Mononuclear cell (primary cell): ENCODE measurements around the gene MCTP1. TPM values are rescaled to one million over a fixed set of nuclear protein-coding genes. Genes with fewer than 3 reads are reported as not detected.

Source experiments
- H3K27me3 ChIP-seq: 2 replicates; pipeline ENCODE4 v1.6.0; 2011; ENCODE audit warnings: low read length, control low read depth; ENCODE audit not compliant: insufficient read depth
- H3K4me1 ChIP-seq: 2 replicates; pipeline ENCODE4 v1.5.1; 2011; ENCODE audit warnings: mild to moderate bottlenecking, low read length, control low read depth; ENCODE audit not compliant: insufficient read depth
- H3K4me3 ChIP-seq: 2 replicates; pipeline ENCODE4 v1.5.1; 2011; ENCODE audit warnings: mild to moderate bottlenecking, low read length, moderate library complexity
- H3K9me3 ChIP-seq: 2 replicates; pipeline ENCODE4 v1.5.1; 2011; ENCODE audit warnings: low read depth, mild to moderate bottlenecking, control low read depth, low read length
- total RNA-seq: library from RNA; depleted of rRNA; stranded (reverse); fragments of >200 nt; gene quantifications from one replicate; pipeline ENCODE4 v1.2.3, GENCODE V29; 2012

Gene MCTP1
- total RNA-seq, 1 donor = 33.6 TPM

DNA sequence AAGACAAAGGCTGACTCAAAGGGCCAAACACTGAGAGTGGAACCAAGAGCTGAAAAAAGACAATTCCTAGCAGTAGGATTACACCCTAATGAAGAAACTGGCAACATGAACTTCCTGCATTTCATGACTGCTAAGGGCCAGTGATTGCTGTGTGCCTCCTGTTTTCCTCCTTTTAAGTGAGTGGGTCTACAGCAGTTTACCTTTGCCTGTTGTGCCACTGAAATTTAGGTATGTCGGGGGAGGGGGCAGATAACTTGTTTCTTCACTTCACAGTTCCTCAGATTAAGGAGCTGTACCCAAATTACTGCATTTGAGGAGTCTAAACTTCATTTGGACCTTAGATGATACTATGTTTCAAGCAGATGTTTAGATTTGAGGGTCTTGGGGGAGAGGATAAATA is 191.7 kb downstream of the MCTP1 start:
- H3K9me3 ChIP-seq = no peaks in the 10 kb centered on the region
- no peaks in the 10 kb centered on the region for H3K4me1 ChIP-seq
- H3K27me3 ChIP-seq = no peaks in the 10 kb centered on the region
- no peak overlapping the region for H3K4me3 ChIP-seq

DNA sequence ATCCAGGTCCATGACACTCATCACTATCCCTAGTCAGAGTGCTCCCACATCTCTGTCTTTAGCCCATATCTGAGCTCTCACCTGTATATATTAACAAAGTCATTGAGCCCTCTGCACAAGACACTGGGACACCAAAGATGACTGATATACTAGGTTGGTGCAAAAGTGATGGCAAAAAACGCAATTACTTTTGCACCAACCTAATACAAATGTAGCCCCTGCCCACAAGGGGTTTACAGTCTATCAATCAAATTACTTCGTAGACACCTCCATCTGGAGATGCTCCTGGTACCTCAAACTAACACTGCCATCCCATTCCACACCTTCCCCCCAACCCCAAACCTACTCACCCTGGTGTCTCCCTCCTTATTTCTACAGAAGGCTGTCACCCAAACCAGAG is 194.1 kb downstream of the MCTP1 start:
- Histone ChIP-seq H3K9me3 (no peaks in the 10 kb centered on the region), H3K4me1 (peaks cover 13% of the 10 kb centered on the region), H3K27me3 (no peaks in the 10 kb centered on the region), H3K4me3 (no peak overlapping the region)

DNA sequence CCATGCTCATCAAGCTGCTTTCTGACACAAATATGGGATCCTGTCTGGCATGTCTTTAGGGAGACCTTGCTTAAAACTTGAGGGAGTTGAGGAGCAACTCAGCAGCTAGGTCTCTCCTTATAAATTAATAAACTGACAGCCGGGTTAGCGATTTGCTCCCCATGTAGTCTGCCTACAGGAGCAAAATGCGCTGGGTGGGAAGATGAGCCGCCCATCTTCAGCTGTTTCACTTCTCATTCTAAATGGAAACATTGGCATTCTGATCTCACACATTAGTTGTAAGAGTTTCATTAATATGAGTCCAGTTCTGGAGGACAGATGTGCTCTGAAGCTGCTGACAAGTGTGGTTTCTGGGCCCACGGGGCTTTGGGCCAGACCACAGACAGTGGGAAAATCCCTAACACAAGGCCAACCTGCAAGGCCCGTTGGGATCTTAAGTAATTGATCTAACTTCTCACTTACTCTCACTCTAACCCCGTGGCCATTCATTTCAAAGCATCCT is 197.0 kb downstream of the MCTP1 start:
- Histone ChIP-seq H3K4me1 (peaks cover 13% of the 10 kb centered on the region), H3K4me3 (no peak overlapping the region), H3K27me3 (no peaks in the 10 kb centered on the region), H3K9me3 (no peaks in the 10 kb centered on the region)

DNA sequence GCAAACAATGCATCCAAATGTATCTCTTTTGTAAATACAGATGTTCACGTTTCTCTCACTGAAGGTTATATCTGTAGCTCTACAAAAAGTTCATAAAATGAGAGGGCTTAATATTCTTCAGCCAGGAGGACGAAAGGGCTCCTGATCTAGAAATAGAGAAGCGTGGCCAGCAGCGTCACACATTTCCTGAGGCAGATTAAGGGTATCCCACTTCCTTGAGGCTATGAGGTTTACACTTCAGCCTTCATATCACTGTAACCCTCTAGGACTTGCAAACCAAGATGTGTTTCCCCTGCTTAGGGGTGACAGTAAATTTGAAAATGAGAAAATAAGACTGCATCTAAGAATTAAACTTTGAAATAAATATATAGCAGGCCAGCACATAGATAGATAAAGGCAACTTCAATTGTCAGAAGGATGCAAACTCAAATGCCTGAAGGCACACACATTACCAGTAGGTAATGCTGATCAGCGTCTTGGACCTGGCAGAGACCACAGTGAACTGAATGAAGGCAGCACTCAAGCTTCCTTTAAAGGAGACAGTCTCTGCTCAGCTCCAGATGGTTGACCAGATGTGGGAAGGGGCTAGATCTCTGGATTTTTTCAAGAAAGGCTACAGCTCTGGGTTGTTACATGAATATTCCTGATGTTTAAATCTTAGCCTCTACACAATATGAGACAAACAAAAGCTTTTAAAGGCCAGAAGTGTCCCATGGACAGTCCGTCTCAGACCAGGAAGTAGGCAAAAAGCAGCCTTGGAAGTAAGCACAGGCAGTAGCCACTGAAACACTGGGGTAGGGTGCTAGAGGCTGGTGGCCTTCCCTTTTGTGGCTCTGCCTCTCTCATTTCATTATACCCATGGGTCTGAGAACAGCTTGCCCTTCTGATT is 197.7 kb downstream of the MCTP1 start:
- H3K4me3 ChIP-seq = no peak overlapping the region
- no peaks in the 10 kb centered on the region for H3K27me3 ChIP-seq
- peaks cover 13% of the 10 kb centered on the region for H3K4me1 ChIP-seq
- H3K9me3 ChIP-seq = no peaks in the 10 kb centered on the region

DNA sequence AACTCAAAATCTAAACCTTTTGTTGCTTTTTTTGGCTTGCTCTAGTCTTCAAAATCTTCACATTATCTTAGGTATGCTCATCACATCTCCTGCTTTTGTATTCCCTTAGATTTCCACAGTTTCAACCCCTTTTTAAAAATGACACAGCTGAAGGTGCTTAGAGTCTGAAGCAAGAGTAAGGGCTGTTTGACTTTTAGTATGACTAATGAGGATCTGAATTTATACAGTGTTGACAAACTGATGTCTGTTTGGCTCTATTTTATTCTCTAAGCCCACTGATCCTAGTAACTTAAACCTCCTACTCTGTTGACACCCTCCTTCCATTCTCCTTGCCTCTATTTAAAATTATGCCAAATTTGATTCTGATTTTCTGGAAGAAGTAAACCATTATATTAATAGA is 200.1 kb downstream of the MCTP1 start:
- no peaks in the 10 kb centered on the region for H3K27me3 ChIP-seq
- peaks cover 23% of the 10 kb centered on the region for H3K4me1 ChIP-seq
- no peak overlapping the region for H3K4me3 ChIP-seq
- H3K9me3 ChIP-seq = no peaks in the 10 kb centered on the region

DNA sequence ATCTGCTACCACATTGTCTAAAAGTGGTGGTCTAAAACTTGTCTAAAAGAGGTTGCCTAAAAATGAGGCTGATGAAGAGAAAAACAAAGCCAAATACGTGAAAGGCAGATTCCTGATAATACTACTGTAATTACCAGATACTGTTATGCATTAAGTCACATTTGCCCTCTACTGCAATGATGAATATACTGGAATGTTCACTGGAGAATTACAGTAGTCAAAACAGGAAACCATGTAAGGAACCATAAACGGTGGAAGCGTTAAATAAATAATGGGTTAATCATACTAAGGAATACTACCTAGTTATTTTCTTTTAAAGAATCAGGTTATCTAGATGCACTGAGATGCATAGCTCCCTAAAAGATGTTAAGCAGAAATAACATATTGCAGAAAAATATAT is 201.3 kb downstream of the MCTP1 start:
- H3K4me1 ChIP-seq = peaks cover 29% of the 10 kb centered on the region
- H3K9me3 ChIP-seq = no peaks in the 10 kb centered on the region
- H3K4me3 ChIP-seq = no peak overlapping the region
- H3K27me3 ChIP-seq = no peaks in the 10 kb centered on the region

DNA sequence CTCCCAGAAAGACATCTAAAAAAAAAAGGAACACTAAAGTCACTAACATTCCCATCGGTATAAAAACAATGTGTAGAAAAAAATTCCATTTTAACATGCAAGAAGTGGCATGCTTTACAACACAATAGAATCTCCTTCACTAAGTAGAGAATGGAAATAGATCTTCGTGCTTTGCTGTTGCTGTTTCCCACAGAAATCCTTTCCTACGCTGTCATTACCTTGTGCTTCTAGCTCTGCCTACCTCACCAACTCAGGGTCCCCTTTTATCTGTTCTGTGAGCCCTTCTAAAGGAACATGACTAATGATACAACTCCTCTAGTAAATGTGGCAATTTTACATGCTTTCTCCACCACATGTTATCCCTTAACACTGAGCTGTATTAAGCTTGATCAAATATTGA is 202.9 kb downstream of the MCTP1 start:
- Histone ChIP-seq H3K4me1 (peaks cover 24% of the 10 kb centered on the region), H3K4me3 (no peak overlapping the region), H3K9me3 (no peaks in the 10 kb centered on the region), H3K27me3 (no peaks in the 10 kb centered on the region)

DNA sequence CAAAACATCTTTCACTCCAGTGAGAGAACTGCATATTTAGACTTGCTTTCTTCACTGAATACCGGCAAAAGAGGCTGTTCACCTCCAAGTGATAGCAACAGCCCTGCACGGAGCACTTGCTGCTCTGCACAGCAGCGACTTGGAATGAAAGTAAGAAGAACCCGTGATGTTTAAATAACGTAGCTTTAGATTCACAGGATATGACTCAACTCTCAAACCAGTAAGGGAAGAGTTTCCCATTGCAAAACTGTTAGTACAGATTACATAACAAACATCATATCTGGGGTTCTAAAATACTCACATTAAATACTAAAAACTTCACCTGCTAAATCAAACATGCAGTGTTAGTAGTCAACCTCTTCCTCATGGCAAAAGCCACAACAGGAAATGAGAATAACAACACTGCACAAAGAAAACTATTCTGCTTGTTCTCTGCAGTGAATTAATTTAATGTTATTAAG is 203.4 kb downstream of the MCTP1 start:
- Histone ChIP-seq H3K27me3 (no peaks in the 10 kb centered on the region), H3K4me1 (peaks cover 25% of the 10 kb centered on the region), H3K4me3 (peak overlapping the region; percentile 58), H3K9me3 (no peaks in the 10 kb centered on the region)

DNA sequence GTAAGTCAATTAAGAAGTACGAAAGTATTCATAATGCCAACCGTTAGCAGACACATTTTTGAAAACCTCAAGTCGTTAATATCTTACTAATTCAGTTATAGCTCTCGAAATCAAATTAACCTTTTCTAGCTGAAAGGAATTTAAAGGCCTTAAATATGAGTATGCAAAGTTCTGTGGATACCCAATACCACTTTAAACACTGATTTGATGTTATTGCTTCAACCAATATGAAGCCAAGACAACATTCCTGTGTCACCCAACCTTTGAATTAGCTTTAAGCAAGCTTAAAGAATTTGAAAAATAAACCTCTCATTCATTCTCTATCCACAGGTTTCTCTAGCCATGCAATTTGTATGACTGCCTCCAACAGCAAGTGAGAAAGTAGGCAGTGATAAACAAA is 204.5 kb downstream of the MCTP1 start:
- H3K4me3 ChIP-seq = peak overlapping the region; percentile 58
- H3K27me3 ChIP-seq = no peaks in the 10 kb centered on the region
- H3K4me1 ChIP-seq = peaks cover 25% of the 10 kb centered on the region
- no peaks in the 10 kb centered on the region for H3K9me3 ChIP-seq

DNA sequence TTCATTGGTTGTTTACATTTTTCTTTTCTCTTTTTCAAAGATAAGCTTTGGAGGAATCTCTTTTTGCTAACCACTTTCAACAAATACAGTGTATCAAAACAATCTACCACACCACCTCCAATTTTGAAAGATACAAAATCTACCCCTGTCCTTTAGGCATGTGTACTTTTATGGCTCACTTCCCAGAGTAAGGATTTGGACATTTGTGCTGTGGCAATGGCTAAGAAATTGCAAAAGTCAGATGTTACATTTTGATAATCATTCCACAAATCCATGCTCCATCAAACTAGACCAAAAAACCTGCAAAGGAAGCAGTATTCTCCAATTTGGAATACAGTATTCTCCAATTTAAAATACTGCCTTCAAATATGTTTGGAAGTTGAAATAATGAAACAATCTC is 204.9 kb downstream of the MCTP1 start:
- peaks cover 25% of the 10 kb centered on the region for H3K4me1 ChIP-seq
- H3K4me3 ChIP-seq = peak overlapping the region; percentile 58
- H3K9me3 ChIP-seq = no peaks in the 10 kb centered on the region
- H3K27me3 ChIP-seq = no peaks in the 10 kb centered on the region

DNA sequence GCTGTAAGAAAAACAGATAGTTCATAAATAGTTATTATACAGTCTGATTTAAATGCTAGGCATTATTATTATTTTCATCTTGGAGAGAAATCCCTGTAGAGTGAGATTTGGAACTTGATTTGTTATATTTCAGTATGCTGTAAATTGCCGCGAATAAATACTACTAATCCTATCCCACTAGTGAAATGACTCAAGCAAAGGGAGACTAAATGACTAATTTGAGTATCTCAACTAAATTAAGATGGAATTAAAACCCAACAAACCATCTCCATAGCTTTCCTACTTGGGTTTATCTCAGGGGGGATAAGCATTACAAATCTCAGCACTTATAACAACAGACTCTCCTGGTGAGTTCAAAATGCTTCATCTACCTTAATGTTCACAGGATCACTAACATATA is 206.0 kb downstream of the MCTP1 start:
- Histone ChIP-seq H3K9me3 (no peaks in the 10 kb centered on the region), H3K4me3 (no peak overlapping the region), H3K27me3 (no peaks in the 10 kb centered on the region), H3K4me1 (peaks cover 28% of the 10 kb centered on the region)

DNA sequence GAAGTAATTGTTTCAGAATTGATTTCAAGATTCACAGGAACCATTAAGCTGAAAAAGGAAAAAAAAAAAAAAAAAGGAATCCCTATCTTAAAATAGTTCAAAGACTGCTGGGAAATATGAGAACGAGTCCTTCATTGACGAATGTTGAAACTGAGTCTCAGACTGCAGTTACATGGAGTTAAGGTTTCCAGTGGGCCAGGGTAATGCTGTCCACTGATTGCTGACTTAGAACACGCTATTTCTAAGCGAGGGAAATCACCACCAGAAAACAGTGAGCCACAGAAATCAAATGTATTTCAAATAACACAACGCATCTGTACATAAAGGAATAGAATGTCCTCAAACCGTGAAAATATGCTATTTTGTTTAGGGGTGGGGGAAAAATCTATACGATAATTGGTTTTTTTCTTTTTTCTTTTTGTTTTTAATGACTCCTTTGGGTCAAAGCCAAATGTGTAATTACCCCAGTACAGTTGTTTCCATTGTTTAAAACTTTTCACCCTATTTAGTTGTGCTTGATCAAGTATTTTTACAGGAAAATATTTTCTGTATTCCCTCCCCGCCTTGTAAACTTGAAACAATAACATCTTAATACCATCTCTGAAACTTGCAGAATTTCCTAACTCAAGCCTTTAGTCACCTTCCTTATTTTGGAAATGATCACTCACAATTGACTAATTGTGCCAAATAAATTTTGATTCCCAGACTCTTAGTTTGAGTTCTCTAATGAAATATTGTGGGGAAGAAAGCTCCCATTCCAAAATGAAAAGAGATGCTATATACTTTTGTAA is 208.3 kb downstream of the MCTP1 start:
- Histone ChIP-seq H3K4me3 (no peak overlapping the region), H3K4me1 (peaks cover 22% of the 10 kb centered on the region), H3K27me3 (no peaks in the 10 kb centered on the region), H3K9me3 (no peaks in the 10 kb centered on the region)

DNA sequence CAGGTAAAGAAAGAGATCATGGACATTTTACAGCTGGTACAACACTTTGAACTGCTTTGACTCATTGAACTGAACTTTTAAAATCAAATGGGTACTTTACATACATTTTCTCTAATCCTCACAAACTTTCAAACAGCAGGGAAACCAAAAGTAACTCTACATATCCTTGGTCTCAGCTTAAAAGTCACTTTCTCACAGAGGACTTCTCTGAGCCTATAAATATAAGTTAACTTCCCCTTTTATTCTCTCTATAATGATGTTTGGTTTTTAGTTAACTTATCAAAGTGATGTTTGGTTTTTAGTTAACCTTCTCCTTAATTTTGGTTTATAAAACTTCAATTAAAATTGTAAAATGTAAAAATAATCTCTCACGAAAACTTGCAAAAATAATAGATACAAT is 209.8 kb downstream of the MCTP1 start:
- no peaks in the 10 kb centered on the region for H3K27me3 ChIP-seq
- peaks cover 30% of the 10 kb centered on the region for H3K4me1 ChIP-seq
- no peaks in the 10 kb centered on the region for H3K9me3 ChIP-seq
- no peak overlapping the region for H3K4me3 ChIP-seq

DNA sequence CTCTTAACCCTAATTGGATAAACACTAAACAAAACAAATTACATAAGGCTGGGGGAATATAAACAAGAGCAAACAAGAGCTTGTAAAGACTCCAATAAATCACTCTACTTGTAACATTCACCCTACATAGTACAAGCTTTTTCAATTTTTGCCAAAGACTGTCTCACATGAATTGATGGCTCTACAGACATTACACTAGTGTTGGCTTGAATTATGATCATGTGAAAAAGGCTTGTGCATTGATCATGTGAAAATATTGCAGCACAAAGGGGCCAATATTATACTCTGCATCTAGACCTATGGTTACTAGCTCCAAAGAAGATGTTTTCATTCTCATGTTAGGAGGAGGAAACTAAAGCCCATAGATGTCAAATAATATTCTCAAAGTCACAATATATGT is 212.6 kb downstream of the MCTP1 start:
- Histone ChIP-seq H3K9me3 (no peaks in the 10 kb centered on the region), H3K4me1 (peaks cover 36% of the 10 kb centered on the region), H3K27me3 (no peaks in the 10 kb centered on the region), H3K4me3 (no peak overlapping the region)

DNA sequence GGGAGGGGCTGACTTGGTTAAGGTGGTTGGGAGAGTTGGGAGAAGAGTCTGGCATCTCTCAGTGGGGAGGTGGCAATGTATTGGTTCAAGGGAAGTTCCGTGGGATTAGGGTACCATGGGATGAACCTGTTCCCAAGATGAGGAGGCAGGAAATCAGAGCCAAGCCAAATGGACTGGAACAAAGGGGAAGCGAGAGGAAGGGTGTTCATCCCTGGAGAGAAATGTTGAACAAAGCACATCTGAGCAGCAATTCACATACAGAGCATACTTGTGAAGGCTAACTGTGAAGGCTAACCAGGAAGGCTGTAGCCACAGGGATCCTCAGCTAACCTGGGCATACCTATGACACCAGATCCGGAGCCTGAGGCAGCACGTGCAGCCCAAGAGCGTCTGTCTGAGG is 214.0 kb downstream of the MCTP1 start:
- H3K27me3 ChIP-seq = no peaks in the 10 kb centered on the region
- peaks cover 33% of the 10 kb centered on the region for H3K4me1 ChIP-seq
- no peaks in the 10 kb centered on the region for H3K9me3 ChIP-seq
- H3K4me3 ChIP-seq = no peak overlapping the region
